ENCODE results near the gene MXRA8.
A peak's percentile ranks its signal among the peaks of the same experiment; 100 is the strongest.

MXRA8 gene

GRCh38 chr1:1330366-1331067, 27.8 kb downstream of the MXRA8 start:
- H3K27ac ChIP-seq = no peak overlapping the region
- H3K9ac ChIP-seq = no peak overlapping the region
- H3K27me3 ChIP-seq = no peaks in the 10 kb centered on the region
- no peak overlapping the region for H3K4me2 ChIP-seq
- H3K36me3 ChIP-seq = peaks cover 43% of the 10 kb centered on the region
- peaks cover 20% of the 10 kb centered on the region for H3K4me1 ChIP-seq
- H4K20me1 ChIP-seq = peaks cover 91% of the 10 kb centered on the region
- no peak overlapping the region for H3K4me3 ChIP-seq
- TF ChIP-seq Cebpa-rat (IDR thresholded peaks at IDR 0.05) = no peak
- H3K9me3 ChIP-seq = no peaks in the 10 kb centered on the region

- Histone ChIP-seq H3K4me1 (peaks cover 26% of the 10 kb centered on the region), H4K20me1 (peaks cover 89% of the 10 kb centered on the region), H3K36me3 (peaks cover 35% of the 10 kb centered on the region), H3K27ac (no peak overlapping the region), H3K27me3 (no peaks in the 10 kb centered on the region), H3K4me2 (no peak overlapping the region), H3K9me3 (no peaks in the 10 kb centered on the region), H3K4me3 (no peak overlapping the region), H3K9ac (no peak overlapping the region)
- TF ChIP-seq Cebpa-rat (IDR thresholded peaks at IDR 0.05) = no peak
Measured at GRCh38 chr1:1329304-1330210, 28.8 kb downstream of the MXRA8 start.

DNA sequence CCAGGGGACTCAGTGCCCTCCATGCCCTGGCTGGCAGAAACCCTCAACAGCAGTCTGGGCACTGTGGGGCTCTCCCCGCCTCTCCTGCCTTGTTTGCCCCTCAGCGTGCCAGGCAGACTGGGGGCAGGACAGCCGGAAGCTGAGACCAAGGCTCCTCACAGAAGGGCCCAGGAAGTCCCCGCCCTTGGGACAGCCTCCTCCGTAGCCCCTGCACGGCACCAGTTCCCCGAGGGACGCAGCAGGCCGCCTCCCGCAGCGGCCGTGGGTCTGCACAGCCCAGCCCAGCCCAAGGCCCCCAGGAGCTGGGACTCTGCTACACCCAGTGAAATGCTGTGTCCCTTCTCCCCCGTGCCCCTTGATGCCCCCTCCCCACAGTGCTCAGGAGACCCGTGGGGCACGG, 30.1 kb downstream of the MXRA8 start:
- H3K27ac ChIP-seq = no peak overlapping the region
- H3K27me3 ChIP-seq = no peaks in the 10 kb centered on the region
- 0 out of 2 replicates have a peak overlapping the region, but pooled peaks have one; percentile 4 for H3K9ac ChIP-seq
- no peak for TF ChIP-seq Cebpa-rat (IDR thresholded peaks at IDR 0.05)
- no peaks in the 10 kb centered on the region for H3K9me3 ChIP-seq
- H3K36me3 ChIP-seq = peaks cover 27% of the 10 kb centered on the region
- peaks cover 30% of the 10 kb centered on the region for H3K4me1 ChIP-seq
- H3K4me3 ChIP-seq = no peak overlapping the region
- no peak overlapping the region for H3K4me2 ChIP-seq
- H4K20me1 ChIP-seq = peaks cover 80% of the 10 kb centered on the region

GRCh38 chr1:1327291-1327690, 31.1 kb downstream of the MXRA8 start:
- Histone ChIP-seq H3K9me3 (no peaks in the 10 kb centered on the region), H3K4me3 (no peak overlapping the region), H3K4me1 (peaks cover 36% of the 10 kb centered on the region), H3K27me3 (no peaks in the 10 kb centered on the region), H3K27ac (no peak overlapping the region), H4K20me1 (peaks cover 78% of the 10 kb centered on the region), H3K36me3 (peaks cover 32% of the 10 kb centered on the region), H3K4me2 (no peak overlapping the region), H3K9ac (no peak overlapping the region)
- no peak for TF ChIP-seq Cebpa-rat (IDR thresholded peaks at IDR 0.05)

DNA sequence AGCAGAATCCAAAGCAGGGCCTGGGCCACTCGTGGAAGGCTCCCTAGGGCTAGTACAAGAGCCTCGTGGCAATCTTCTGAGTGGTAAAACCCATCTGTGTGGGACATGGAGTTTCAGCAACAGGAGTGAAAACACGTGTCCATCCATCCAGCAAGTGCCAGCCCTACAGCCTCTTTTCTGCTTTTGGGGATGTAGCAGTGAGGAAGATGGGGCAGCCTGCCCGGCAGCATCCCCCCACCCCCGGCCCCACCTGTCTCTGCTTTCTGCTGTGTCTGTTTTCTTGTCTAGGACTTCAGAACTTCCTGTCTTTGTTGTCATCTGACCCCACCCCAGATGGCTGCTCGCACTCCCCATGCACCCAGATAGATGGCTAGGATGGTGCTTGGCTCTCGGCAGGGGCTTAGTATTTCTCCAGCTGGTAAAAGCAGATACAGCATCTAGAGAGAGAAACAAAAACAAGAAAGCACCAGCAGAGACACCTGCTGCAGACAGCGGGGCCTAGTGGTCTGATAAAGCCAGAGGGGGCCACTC, 32.2 kb downstream of the MXRA8 start:
- H3K9me3 ChIP-seq = no peaks in the 10 kb centered on the region
- TF ChIP-seq Cebpa-rat (IDR thresholded peaks at IDR 0.05) = no peak
- peaks cover 36% of the 10 kb centered on the region for H3K4me1 ChIP-seq
- peaks cover 42% of the 10 kb centered on the region for H3K36me3 ChIP-seq
- H3K4me2 ChIP-seq = peak overlapping the region; percentile 97
- no peaks in the 10 kb centered on the region for H3K27me3 ChIP-seq
- H3K4me3 ChIP-seq = peak overlapping the region; percentile 99
- no peak overlapping the region for H3K27ac ChIP-seq
- H3K9ac ChIP-seq = peak overlapping the region; percentile 97
- H4K20me1 ChIP-seq = peaks cover 81% of the 10 kb centered on the region

DNA sequence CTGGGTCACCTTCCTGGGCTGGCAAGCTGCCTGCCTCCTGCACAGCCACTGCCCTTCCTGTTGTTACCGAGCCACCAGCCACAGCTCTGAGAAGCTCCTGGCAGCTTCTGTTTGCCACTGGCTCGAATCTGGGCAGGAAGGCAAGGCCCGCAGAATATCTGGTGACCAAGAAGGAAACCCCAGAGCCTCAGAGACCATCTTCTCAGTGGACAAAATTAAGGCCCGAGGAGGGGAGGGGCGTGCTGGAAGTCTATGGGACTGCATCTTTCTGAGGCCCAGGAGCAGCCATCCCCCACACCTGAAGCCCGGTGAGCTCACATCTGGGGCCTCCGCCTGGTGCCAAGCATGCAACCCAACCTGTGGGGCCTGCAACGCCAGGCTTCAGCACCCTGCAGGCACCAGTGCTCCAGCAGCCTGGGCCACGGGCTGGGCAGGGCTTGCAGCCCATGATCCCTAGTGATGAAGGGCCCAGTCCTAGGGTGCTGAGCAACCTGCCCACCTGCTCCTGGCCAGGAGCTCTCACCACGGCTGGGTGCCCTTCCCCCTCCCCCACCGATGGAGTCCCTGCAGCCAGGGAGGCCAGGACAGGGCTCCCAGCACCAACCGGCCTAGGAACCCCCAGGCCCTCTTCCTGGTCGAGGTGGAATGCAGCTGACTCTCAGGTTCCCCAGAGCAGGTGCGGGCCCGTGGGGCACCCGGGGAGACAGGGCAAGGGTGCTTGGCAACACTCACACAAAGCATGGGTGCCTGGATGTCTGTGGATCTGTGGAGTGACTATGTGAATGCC, 32.9 kb downstream of the MXRA8 start:
- Histone ChIP-seq H4K20me1 (peaks cover 81% of the 10 kb centered on the region), H3K36me3 (peaks cover 49% of the 10 kb centered on the region), H3K27me3 (no peaks in the 10 kb centered on the region), H3K4me1 (peaks cover 38% of the 10 kb centered on the region), H3K27ac (peak overlapping the region; percentile 79), H3K9ac (peak overlapping the region; percentile 97), H3K4me3 (peak overlapping the region; percentile 99), H3K9me3 (no peaks in the 10 kb centered on the region), H3K4me2 (peak overlapping the region; percentile 97)
- no peak for TF ChIP-seq Cebpa-rat (IDR thresholded peaks at IDR 0.05)

DNA sequence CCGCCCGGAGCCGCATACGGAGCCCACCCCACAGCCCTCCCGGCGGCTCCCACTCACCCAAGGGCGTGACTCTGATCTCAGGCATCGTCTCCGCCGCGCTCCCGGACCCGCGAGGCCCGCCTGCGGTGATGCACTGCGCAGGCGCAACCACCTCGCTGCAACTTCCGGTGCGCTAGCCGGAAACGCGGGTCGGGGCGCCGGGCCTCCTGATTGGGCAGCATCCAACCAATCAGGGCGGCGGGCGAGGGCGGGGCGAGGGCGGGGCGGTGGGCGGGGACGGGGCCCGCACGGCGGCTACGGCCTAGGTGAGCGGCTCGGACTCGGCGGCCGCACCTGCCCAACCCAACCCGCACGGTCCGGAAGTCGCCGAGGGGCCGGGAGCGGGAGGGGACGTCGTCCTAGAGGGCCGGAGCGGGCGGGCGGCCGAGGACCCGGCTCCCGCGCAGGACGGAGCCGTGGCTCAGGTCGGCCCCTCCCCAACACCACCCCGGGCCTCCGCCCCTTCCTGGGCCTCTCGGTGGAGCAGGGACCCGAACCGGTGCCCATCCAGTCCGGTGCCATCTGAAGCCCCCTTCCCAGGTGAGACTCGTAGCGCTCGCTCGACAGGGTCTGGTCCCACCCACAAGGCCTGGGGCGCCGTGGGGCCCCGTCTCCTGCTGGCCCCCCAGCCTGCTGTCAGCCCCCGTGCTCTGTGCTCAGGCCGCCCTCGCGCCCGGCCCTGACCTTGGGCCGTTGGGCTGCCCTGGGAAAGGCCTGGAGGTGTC, 33.6 kb downstream of the MXRA8 start, which contains the start of the genes CPTP and INTS11:
Gene CPTP (plus strand): TSS at position 279 of the 764 bp plus-strand sequence. CDS start 2,109 bp downstream, outside the sequence.
Gene INTS11 (minus strand): TSS at position 137 of the 764 bp plus-strand sequence. CDS start 52 bp downstream, at position 85.
- H4K20me1 ChIP-seq = peaks cover 81% of the 10 kb centered on the region
- H3K9me3 ChIP-seq = no peaks in the 10 kb centered on the region
- no peaks in the 10 kb centered on the region for H3K27me3 ChIP-seq
- H3K36me3 ChIP-seq = peaks cover 57% of the 10 kb centered on the region
- peak within 1 kb of the TSS; percentile 97 for H3K4me2 ChIP-seq
- peaks cover 39% of the 10 kb centered on the region for H3K4me1 ChIP-seq
- peak within 1 kb of the TSS; percentile 99 for H3K4me3 ChIP-seq
- H3K27ac ChIP-seq = peak within 1 kb of the TSS; percentile 93
- peak within 1 kb of the TSS; percentile 97 for H3K9ac ChIP-seq
- no peak for TF ChIP-seq Cebpa-rat (IDR thresholded peaks at IDR 0.05)

DNA sequence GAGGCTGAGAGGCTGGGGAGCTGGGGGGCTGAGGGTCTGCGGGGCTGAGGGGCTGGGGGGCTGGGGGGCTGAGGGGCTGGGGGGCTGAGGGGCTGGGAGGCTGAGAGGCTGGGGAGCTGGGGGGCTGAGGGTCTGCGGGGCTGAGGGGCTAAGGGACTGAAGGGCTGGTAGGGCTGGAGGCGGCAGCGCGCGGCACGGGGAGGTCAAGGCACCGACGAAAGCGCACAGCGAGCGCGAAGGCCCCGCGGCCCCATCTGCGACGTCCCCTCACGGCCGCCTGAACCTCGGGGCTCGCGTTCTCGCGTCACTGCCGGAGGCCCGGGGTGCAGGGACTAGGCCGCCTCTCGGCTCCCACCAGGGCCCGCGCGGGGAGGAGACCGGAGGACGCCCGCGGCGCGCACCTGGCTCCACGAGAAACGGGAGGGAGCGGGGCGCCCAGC, 34.3 kb downstream of the MXRA8 start:
- Histone ChIP-seq H3K9ac (peak overlapping the region; percentile 97), H3K4me3 (peak overlapping the region; percentile 99), H3K36me3 (peaks cover 63% of the 10 kb centered on the region), H3K27ac (peak overlapping the region; percentile 93), H3K9me3 (no peaks in the 10 kb centered on the region), H3K27me3 (no peaks in the 10 kb centered on the region), H4K20me1 (peaks cover 81% of the 10 kb centered on the region), H3K4me1 (peaks cover 39% of the 10 kb centered on the region), H3K4me2 (peak overlapping the region; percentile 72)
- TF ChIP-seq Cebpa-rat (IDR thresholded peaks at IDR 0.05) = no peak

All from BLaER1 (cell line).